OCI-LY1 (cell line): ENCODE measurements around the gene PHC3.

Source experiments
- EZH2 ChIP-seq: fragments of 200-600 bp; sonication (generic), shearing (Covaris generic); IDR thresholded peaks from 2 replicates; pipeline ENCODE4 v1.8.0; 2017; ENCODE audit warnings: borderline replicate concordance, mixed run types, mild to moderate bottlenecking, antibody characterized with exemption, low read length, moderate library complexity, mixed read lengths
- TF ChIP-seq, protein P1 (sequence below): fragments of 200-600 bp; sonication (generic), shearing (Covaris generic); IDR thresholded peaks from 2 replicates; pipeline ENCODE4 v1.5.1; 2017; ENCODE audit warnings: mild to moderate bottlenecking, antibody characterized with exemption, low read length, moderate library complexity, mixed read lengths

- TF ChIP-seq, protein P1, sequence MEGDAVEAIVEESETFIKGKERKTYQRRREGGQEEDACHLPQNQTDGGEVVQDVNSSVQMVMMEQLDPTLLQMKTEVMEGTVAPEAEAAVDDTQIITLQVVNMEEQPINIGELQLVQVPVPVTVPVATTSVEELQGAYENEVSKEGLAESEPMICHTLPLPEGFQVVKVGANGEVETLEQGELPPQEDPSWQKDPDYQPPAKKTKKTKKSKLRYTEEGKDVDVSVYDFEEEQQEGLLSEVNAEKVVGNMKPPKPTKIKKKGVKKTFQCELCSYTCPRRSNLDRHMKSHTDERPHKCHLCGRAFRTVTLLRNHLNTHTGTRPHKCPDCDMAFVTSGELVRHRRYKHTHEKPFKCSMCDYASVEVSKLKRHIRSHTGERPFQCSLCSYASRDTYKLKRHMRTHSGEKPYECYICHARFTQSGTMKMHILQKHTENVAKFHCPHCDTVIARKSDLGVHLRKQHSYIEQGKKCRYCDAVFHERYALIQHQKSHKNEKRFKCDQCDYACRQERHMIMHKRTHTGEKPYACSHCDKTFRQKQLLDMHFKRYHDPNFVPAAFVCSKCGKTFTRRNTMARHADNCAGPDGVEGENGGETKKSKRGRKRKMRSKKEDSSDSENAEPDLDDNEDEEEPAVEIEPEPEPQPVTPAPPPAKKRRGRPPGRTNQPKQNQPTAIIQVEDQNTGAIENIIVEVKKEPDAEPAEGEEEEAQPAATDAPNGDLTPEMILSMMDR, result no peak
- TF ChIP-seq EZH2, result no peak
Measured at GRCh38 chr3:170092907-170093306, 88.6 kb downstream of the PHC3 start.
